Testis (tissue), 3 donors: Measurements from ENCODE around the gene TRAP1. TPM values are rescaled to one million over a fixed set of nuclear protein-coding genes. Genes with fewer than 3 reads are reported as not detected.

Experiments used
- DNase-seq: peaks from one replicate; pipeline ENCODE4 v3.0.0-alpha.2; 2019
- H3K27ac ChIP-seq, 2 donors: fragments of 200-600 bp; sonication (generic); one replicate each; pipeline ENCODE4 v1.5.1; 2019
- H3K27me3 ChIP-seq: fragments of 200-600 bp; sonication (generic); one replicate; pipeline ENCODE4 v1.5.1; 2019
- H3K36me3 ChIP-seq: fragments of 200-600 bp; sonication (generic); one replicate; pipeline ENCODE4 v1.5.1; 2017; ENCODE audit warnings: low read depth; ENCODE audit errors: missing control alignments
- H3K4me1 ChIP-seq: fragments of 200-600 bp; sonication (generic); one replicate; pipeline ENCODE4 v1.5.1; 2019
- H3K4me3 ChIP-seq, 2 donors: fragments of 200-600 bp; sonication (generic); one replicate each; pipeline ENCODE4 v1.5.1; 2017 to 2019
- H3K9me3 ChIP-seq: fragments of 200-600 bp; sonication (generic); one replicate; pipeline ENCODE4 v1.5.1; 2017
- POLR2A ChIP-seq: fragments of 450-650 bp; IDR thresholded peaks from one replicate; pipeline ENCODE4 v1.6.1; 2017; ENCODE audit warnings: antibody characterized with exemption, mild to moderate bottlenecking, moderate library complexity
- WGBS, 2 donors: methylation state at CpG; one replicate each; pipeline ENCODE4 v1.1.5; 2018; 5-methylcytosine and 5-hydroxymethylcytosine counted together
- intact Hi-C: fragments of 100-400 bp; cut with DNase I; formaldehyde crosslinking; loops from one replicate; pipeline ENCODE4 v1.15.1; 2023; ENCODE audit warnings: low total_unique reads
- polyA plus RNA-seq: library from polyadenylated mRNA; stranded (reverse); fragments of 350-450 nt; fragmentation: Illumina TruSeq; extraction: RNeasy Lipid Tissue Mini Kit (QIAGEN cat#74804); gene quantifications from one replicate; pipeline ENCODE4 v1.2.3, GENCODE V29; 2014; ENCODE audit warnings: low read depth, low replicate concordance; ENCODE audit not compliant: insufficient read depth
- total RNA-seq, 2 donors: library from RNA; depleted of rRNA; stranded (reverse); fragments of >200 nt; gene quantifications; one replicate each; pipeline ENCODE4 v1.2.3, GENCODE V29; 2016
- TF ChIP-seq, protein P1 (sequence below), 3 experiments: fragments of 450-650 bp in 2 of 3; fragments of 200-600 bp in 1 of 3; sonication (generic) in 1 of 3; IDR thresholded peaks; one replicate each; pipeline ENCODE4 v1.5.1; 2016 to 2019; ENCODE audit warnings: antibody characterized with exemption in 3 of 3, mild to moderate bottlenecking in 2 of 3, moderate library complexity in 1 of 3

Gene TRAP1
- total and polyA plus RNA-seq, 3 donors from 2014 or later: 80.0 to 140 (median 131) TPM

DNA sequence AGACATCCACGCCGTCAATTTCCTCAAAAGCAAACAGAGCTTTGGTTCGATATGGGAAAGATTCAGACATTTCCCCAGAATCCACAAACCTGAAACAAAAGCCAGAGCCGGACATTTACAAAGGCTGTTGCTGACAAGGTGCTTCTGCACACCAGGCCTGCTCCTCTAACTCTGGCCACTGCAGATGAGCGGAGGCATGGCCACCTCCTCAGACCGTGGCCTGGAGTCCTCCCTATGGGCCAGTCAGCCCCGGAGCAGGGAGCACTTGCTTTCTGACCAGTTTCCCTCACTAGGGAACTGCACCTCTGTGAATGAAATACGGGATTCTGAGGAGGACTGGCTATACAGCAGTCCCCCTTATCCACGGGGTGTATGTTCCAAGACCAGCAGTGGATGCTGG lies 22.3 kb upstream of the TRAP1 start:
- Histone ChIP-seq H3K9me3 (no peaks in the 10 kb centered on the region), H3K4me1 (no peaks in the 10 kb centered on the region), H3K27ac (no peak overlapping the region), H3K4me3 (no peak overlapping the region), H3K27me3 (no peaks in the 10 kb centered on the region), H3K36me3 (no peaks in the 10 kb centered on the region)
- DNase-seq: no peak
- intact Hi-C loops: no loop called here
- WGBS, 2 donors: 91 to 94% methylated on average over 7 to 9 of the region's 9 CpGs
- no peak for TF ChIP-seq POLR2A
- TF ChIP-seq, protein P1, sequence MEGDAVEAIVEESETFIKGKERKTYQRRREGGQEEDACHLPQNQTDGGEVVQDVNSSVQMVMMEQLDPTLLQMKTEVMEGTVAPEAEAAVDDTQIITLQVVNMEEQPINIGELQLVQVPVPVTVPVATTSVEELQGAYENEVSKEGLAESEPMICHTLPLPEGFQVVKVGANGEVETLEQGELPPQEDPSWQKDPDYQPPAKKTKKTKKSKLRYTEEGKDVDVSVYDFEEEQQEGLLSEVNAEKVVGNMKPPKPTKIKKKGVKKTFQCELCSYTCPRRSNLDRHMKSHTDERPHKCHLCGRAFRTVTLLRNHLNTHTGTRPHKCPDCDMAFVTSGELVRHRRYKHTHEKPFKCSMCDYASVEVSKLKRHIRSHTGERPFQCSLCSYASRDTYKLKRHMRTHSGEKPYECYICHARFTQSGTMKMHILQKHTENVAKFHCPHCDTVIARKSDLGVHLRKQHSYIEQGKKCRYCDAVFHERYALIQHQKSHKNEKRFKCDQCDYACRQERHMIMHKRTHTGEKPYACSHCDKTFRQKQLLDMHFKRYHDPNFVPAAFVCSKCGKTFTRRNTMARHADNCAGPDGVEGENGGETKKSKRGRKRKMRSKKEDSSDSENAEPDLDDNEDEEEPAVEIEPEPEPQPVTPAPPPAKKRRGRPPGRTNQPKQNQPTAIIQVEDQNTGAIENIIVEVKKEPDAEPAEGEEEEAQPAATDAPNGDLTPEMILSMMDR (IDR thresholded peaks at IDR 0.05): no peak

DNA sequence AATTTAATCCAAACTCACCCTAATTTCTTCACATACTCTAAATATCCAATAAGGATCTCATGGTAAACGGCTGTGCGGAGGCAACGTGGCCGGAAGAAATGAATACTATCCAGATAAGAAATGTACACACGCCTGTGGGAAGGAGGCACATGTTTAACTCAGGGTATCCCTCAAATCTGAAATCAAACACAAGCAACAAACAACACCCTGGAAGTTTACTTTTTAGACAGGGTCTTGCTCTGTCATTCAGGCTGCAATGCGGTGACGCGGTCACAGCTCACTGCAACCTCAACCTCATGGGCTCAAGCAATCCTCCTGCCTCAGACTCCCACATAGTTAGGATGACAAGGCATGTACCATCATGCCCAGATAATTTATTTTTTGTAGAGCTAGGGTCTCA lies 21.2 kb upstream of the TRAP1 start:
- DNase-seq: no peak
- Histone ChIP-seq H3K4me3 (no peak overlapping the region), H3K36me3 (no peaks in the 10 kb centered on the region), H3K9me3 (no peaks in the 10 kb centered on the region), H3K4me1 (no peaks in the 10 kb centered on the region), H3K27me3 (no peaks in the 10 kb centered on the region), H3K27ac (no peak overlapping the region)
- 93 to 95% methylated on average over 8 of the region's 8 CpGs for WGBS, 2 donors
- no peak for TF ChIP-seq POLR2A
- TF ChIP-seq, protein P1 (IDR thresholded peaks at IDR 0.05): no peak
- intact Hi-C loops: no loop called here

DNA sequence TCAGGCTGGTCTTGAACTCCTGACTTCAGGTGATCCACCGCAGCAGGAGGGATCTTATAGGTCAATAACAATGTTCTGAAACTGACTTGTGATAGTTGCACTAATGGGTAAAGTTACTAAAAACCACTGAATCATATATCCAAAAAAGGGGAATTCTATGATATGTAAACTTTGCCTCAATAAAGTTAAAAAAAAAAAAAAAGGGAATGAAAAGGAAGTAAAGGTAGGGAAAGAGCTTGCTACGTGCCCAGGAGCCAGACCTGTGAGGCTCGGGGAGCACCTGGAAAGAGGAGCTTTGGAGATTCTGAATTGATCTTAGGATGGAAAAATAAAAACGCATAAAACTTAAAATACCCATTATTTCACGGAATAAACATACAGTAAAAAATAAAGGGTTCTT lies 20.8 kb upstream of the TRAP1 start:
- Histone ChIP-seq H3K4me1 (no peaks in the 10 kb centered on the region), H3K27me3 (no peaks in the 10 kb centered on the region), H3K9me3 (no peaks in the 10 kb centered on the region), H3K36me3 (no peaks in the 10 kb centered on the region), H3K4me3 (no peak overlapping the region), H3K27ac (no peak overlapping the region)
- DNase-seq: no peak
- intact Hi-C loops: no loop called here
- TF ChIP-seq POLR2A: no peak
- TF ChIP-seq, protein P1 (IDR thresholded peaks at IDR 0.05): no peak
- WGBS, 2 donors: 91 to 97% methylated on average over 5 of the region's 5 CpGs

DNA sequence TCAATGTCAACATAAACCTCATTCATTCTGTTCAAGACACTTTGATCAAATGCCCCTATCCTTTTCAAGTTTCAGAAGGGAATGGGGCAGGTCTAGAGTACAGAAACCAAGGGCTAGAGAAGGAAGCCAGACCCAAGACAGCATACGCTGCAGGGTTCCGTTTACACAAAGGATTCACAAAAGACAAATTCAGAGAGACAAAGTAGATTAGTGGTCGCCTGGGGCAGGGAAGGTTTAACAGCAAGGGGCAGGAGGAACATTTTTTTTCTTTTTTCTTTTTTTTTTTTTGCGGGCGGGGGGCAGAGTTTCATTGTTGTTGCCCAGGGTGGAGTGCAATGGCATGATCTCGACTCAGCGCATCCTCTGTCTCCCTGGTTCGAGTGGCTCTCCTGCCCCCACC lies 19.9 kb upstream of the TRAP1 start:
- Histone ChIP-seq H3K27ac (no peak overlapping the region), H3K4me3 (no peak overlapping the region), H3K27me3 (no peaks in the 10 kb centered on the region), H3K9me3 (no peaks in the 10 kb centered on the region), H3K36me3 (no peaks in the 10 kb centered on the region), H3K4me1 (no peaks in the 10 kb centered on the region)
- intact Hi-C loops: no loop called here
- no peak for TF ChIP-seq POLR2A
- TF ChIP-seq, protein P1 (IDR thresholded peaks at IDR 0.05): no peak
- no peak for DNase-seq
- WGBS, 2 donors: 91 to 92% methylated on average over 8 of the region's 8 CpGs

DNA sequence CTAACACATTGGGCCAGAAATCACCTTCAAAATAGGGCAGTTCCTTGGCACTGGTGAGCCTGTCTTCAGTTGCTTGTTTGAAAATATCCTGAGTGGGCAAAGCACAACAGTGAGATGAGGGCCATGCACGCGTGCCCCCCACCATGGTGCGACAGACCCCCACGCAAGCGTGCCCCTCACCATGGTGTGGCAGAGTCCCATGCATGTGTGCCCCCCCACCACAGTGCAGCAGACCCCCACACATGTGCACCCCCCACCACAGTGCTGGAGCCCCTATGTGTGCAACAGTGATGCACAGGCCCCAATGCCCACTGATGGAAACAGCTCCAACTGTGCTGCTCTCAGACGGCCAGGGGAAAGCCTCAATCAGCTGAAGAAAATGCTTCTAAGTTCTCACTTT lies 18.8 kb upstream of the TRAP1 start:
- no peaks in the 10 kb centered on the region for H3K36me3 ChIP-seq
- H3K4me1 ChIP-seq: no peaks in the 10 kb centered on the region
- H3K4me3 ChIP-seq: no peak overlapping the region
- WGBS, 2 donors: 90 to 91% methylated on average over 3 to 6 of the region's 6 CpGs
- no peaks in the 10 kb centered on the region for H3K27me3 ChIP-seq
- no peak overlapping the region for H3K27ac ChIP-seq
- TF ChIP-seq, protein P1 (IDR thresholded peaks at IDR 0.05): no peak
- TF ChIP-seq POLR2A: no peak
- no peak for DNase-seq
- intact Hi-C loops: no loop called here
- no peaks in the 10 kb centered on the region for H3K9me3 ChIP-seq
